ENCODE data around the gene FAM120AOS.

Gene FAM120AOS

GRCh38 chr9:93475856-93476255 lies 22.5 kb upstream of the FAM120AOS start:
- H2AFZ ChIP-seq (ENCODE audit: low read length) = no peak overlapping the region
- no peak overlapping the region for H3K4me2 ChIP-seq (ENCODE audit: low read length)
- no peak overlapping the region for H3K9ac ChIP-seq (ENCODE audit: low read length)
- no peaks in the 10 kb centered on the region for H3K9me2 ChIP-seq (ENCODE audit: low read depth, low read length)
- H3K27me3 ChIP-seq (ENCODE audit: insufficient read depth, low read length) = no peaks in the 10 kb centered on the region
- no peaks in the 10 kb centered on the region for H3K9me3 ChIP-seq (ENCODE audit: low read length)
- H3K27ac ChIP-seq (ENCODE audit: low read depth, low read length, poor library complexity, severe bottlenecking) = no peak overlapping the region
- H3K4me3 ChIP-seq (ENCODE audit: low read depth, low read length, poor library complexity, severe bottlenecking) = no peak overlapping the region
- peaks cover 41% of the 10 kb centered on the region for H3K79me2 ChIP-seq (ENCODE audit: insufficient read depth, low read length)
- TF ChIP-seq, protein P1, sequence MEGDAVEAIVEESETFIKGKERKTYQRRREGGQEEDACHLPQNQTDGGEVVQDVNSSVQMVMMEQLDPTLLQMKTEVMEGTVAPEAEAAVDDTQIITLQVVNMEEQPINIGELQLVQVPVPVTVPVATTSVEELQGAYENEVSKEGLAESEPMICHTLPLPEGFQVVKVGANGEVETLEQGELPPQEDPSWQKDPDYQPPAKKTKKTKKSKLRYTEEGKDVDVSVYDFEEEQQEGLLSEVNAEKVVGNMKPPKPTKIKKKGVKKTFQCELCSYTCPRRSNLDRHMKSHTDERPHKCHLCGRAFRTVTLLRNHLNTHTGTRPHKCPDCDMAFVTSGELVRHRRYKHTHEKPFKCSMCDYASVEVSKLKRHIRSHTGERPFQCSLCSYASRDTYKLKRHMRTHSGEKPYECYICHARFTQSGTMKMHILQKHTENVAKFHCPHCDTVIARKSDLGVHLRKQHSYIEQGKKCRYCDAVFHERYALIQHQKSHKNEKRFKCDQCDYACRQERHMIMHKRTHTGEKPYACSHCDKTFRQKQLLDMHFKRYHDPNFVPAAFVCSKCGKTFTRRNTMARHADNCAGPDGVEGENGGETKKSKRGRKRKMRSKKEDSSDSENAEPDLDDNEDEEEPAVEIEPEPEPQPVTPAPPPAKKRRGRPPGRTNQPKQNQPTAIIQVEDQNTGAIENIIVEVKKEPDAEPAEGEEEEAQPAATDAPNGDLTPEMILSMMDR (IDR thresholded peaks at IDR 0.05; ENCODE audit: low read length) = no peak
- TF ChIP-seq EZH2 (IDR thresholded peaks at IDR 0.05; ENCODE audit: borderline replicate concordance, low read length) = no peak
- H3K4me1 ChIP-seq (ENCODE audit: insufficient read depth, low read length, severe bottlenecking) = no peaks in the 10 kb centered on the region
- H3K36me3 ChIP-seq (ENCODE audit: insufficient read depth, low read length) = peaks cover 89% of the 10 kb centered on the region
- H4K20me1 ChIP-seq (ENCODE audit: insufficient read depth, low read length) = no peaks in the 10 kb centered on the region
- H3F3A ChIP-seq (ENCODE audit: insufficient read depth, low read length) = no peaks in the 10 kb centered on the region

DNA sequence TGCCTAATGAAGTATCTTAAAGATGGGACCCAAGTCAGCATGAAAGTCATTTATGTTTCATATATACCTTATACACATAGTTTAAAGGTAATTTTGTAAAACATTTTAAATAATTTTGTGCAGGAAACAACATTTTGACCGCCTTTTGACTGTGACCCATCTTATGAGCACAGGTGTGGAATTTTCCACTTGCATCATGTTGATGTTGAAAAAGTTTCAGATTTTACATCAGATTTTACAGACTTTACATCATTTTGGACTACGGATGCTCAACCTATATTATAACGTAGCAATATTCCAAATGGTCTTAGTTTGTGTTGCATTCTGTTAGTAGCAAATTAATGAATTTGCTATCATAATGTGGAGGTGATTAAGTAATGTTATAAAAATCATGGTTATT lies 21.7 kb upstream of the FAM120AOS start:
- H3K4me2 ChIP-seq (ENCODE audit: low read length) = no peak overlapping the region
- peaks cover 41% of the 10 kb centered on the region for H3K79me2 ChIP-seq (ENCODE audit: insufficient read depth, low read length)
- H3K36me3 ChIP-seq (ENCODE audit: insufficient read depth, low read length) = peaks cover 89% of the 10 kb centered on the region

GRCh38 chr9:93473411-93473810 lies 20.0 kb upstream of the FAM120AOS start:
- Histone ChIP-seq H3K79me2 (ENCODE audit: insufficient read depth, low read length) (peaks cover 58% of the 10 kb centered on the region), H3K4me3 (ENCODE audit: low read depth, low read length, poor library complexity, severe bottlenecking) (no peak overlapping the region), H3K27me3 (ENCODE audit: insufficient read depth, low read length) (no peaks in the 10 kb centered on the region), H3K9me2 (ENCODE audit: low read depth, low read length) (no peaks in the 10 kb centered on the region), H3K9ac (ENCODE audit: low read length) (no peak overlapping the region), H3K36me3 (ENCODE audit: insufficient read depth, low read length) (peaks cover 77% of the 10 kb centered on the region), H3K4me1 (ENCODE audit: insufficient read depth, low read length, severe bottlenecking) (peaks cover 12% of the 10 kb centered on the region), H4K20me1 (ENCODE audit: insufficient read depth, low read length) (no peaks in the 10 kb centered on the region), H2AFZ (ENCODE audit: low read length) (no peak overlapping the region), H3K4me2 (ENCODE audit: low read length) (no peak overlapping the region), H3K27ac (ENCODE audit: low read depth, low read length, poor library complexity, severe bottlenecking) (no peak overlapping the region), H3F3A (ENCODE audit: insufficient read depth, low read length) (no peaks in the 10 kb centered on the region), H3K9me3 (ENCODE audit: low read length) (no peaks in the 10 kb centered on the region)
- TF ChIP-seq, protein P1 (IDR thresholded peaks at IDR 0.05; ENCODE audit: low read length) = no peak
- TF ChIP-seq EZH2 (IDR thresholded peaks at IDR 0.05; ENCODE audit: borderline replicate concordance, low read length) = no peak

More for the DNA sequence above, 21.7 kb upstream of the FAM120AOS start:
- Histone ChIP-seq H3K27me3 (ENCODE audit: insufficient read depth, low read length) (no peaks in the 10 kb centered on the region), H3K9me3 (ENCODE audit: low read length) (no peaks in the 10 kb centered on the region), H3K4me1 (ENCODE audit: insufficient read depth, low read length, severe bottlenecking) (no peaks in the 10 kb centered on the region), H3K4me3 (ENCODE audit: low read depth, low read length, poor library complexity, severe bottlenecking) (no peak overlapping the region), H3K9ac (ENCODE audit: low read length) (no peak overlapping the region), H4K20me1 (ENCODE audit: insufficient read depth, low read length) (no peaks in the 10 kb centered on the region), H3K27ac (ENCODE audit: low read depth, low read length, poor library complexity, severe bottlenecking) (no peak overlapping the region), H2AFZ (ENCODE audit: low read length) (no peak overlapping the region), H3K9me2 (ENCODE audit: low read depth, low read length) (no peaks in the 10 kb centered on the region), H3F3A (ENCODE audit: insufficient read depth, low read length) (no peaks in the 10 kb centered on the region)
- TF ChIP-seq, protein P1 (IDR thresholded peaks at IDR 0.05; ENCODE audit: low read length) = no peak
- no peak for TF ChIP-seq EZH2 (IDR thresholded peaks at IDR 0.05; ENCODE audit: borderline replicate concordance, low read length)

Data from OCI-LY1 (cell line).